SK-N-SH (cell line): ENCODE data around the gene CHAT. TPM values are rescaled to one million over a fixed set of nuclear protein-coding genes. Genes with fewer than 3 reads are reported as not detected.

Source experiments
- CTCF ChIA-PET: fragments of 300-600, 350-600 bp; formaldehyde crosslinking; extraction: SDS; loops from one replicate; lab custom pipeline; 2021; lab: Yijun Ruan, JAX
- POLR2A ChIA-PET: fragments of 350-600 bp; sonication (Branson Sonifier 250); formaldehyde crosslinking; extraction: SDS; loops from one replicate; lab custom pipeline; 2020; ENCODE audit warnings: antibody characterized with exemption, inconsistent platforms; lab: Yijun Ruan, JAX
- DNase-seq: peaks from one replicate; pipeline ENCODE4 v3.0.0; 2012
- H2AFZ ChIP-seq: fragments of 200-600 bp; sonication (generic); 2 replicates; pipeline ENCODE4 v1.8.1; 2016; ENCODE audit warnings: antibody characterized with exemption, mild to moderate bottlenecking, low read depth
- H3F3A ChIP-seq: fragments of 200-600 bp; sonication (generic); replicated peaks from 2 replicates; pipeline ENCODE3; 2016; ENCODE audit warnings: antibody characterized with exemption, mild to moderate bottlenecking; ENCODE audit not compliant: insufficient read depth
- H3K27ac ChIP-seq, 2 experiments: fragments of 200-500 bp in 1 of 2; fragments of 200-600 bp in 1 of 2; sonication (Bioruptor generic) in 1 of 2; sonication (generic), shearing (Covaris generic) in 1 of 2; 2 replicates each; pipeline versions ENCODE4 v1.5.1 to v1.6.1; 2014 to 2016; ENCODE audit warnings: low read depth in 2 of 2, inconsistent platforms in 1 of 2, low read length in 1 of 2, mild to moderate bottlenecking in 1 of 2, mixed read lengths in 1 of 2
- H3K27me3 ChIP-seq: fragments of 200-600 bp; sonication (generic), shearing (Covaris generic); 2 replicates; pipeline ENCODE4 v1.6.1; 2016; ENCODE audit warnings: mixed run types; ENCODE audit not compliant: insufficient read depth
- H3K36me3 ChIP-seq, 2 experiments: fragments of 200-500 bp in 1 of 2; fragments of 200-600 bp in 1 of 2; sonication (Bioruptor generic) in 1 of 2; sonication (generic) in 1 of 2; replicated peaks in 1 of 2; 2 replicates each; pipeline versions ENCODE3 to v1.5.1; 2014 to 2016; ENCODE audit warnings: low read length in 1 of 2, mild to moderate bottlenecking in 1 of 2; ENCODE audit not compliant: insufficient read depth in 2 of 2, control insufficient read depth in 1 of 2
- H3K4me1 ChIP-seq, 2 experiments: fragments of 200-500 bp in 1 of 2; fragments of 200-600 bp in 1 of 2; sonication (Bioruptor generic) in 1 of 2; sonication (generic), shearing (Covaris generic) in 1 of 2; 2 replicates each; pipeline versions ENCODE4 v1.5.1 to v1.6.1; 2014 to 2016; ENCODE audit warnings: low read depth in 1 of 2, low read length in 1 of 2, mixed run types in 1 of 2; ENCODE audit not compliant: insufficient read depth in 2 of 2, control insufficient read depth in 1 of 2
- H3K4me2 ChIP-seq: fragments of 200-600 bp; sonication (generic), shearing (Covaris generic); 2 replicates; pipeline ENCODE4 v1.6.1; 2017; ENCODE audit warnings: mixed run types
- H3K4me3 ChIP-seq, 2 experiments: fragments of 200-500 bp in 1 of 2; fragments of 200-600 bp in 1 of 2; sonication (Bioruptor generic) in 1 of 2; sonication (generic), shearing (Covaris generic) in 1 of 2; 2 replicates each; pipeline versions ENCODE4 v1.5.1 to v1.8.1; 2014 to 2016; ENCODE audit warnings: low read depth in 2 of 2, inconsistent platforms in 1 of 2, low read length in 1 of 2, mild to moderate bottlenecking in 1 of 2, mixed read lengths in 1 of 2, moderate library complexity in 1 of 2
- H3K79me2 ChIP-seq: fragments of 200-600 bp; sonication (generic); 2 replicates; pipeline ENCODE4 v1.8.1; 2017; ENCODE audit warnings: mild to moderate bottlenecking; ENCODE audit not compliant: insufficient read depth
- H3K9ac ChIP-seq: fragments of 200-600 bp; sonication (generic); 2 replicates; pipeline ENCODE4 v1.6.1; 2017; ENCODE audit warnings: mixed run types
- H3K9me2 ChIP-seq: fragments of 200-600 bp; sonication (generic); 2 replicates; pipeline ENCODE4 v1.6.1; 2017; ENCODE audit warnings: mixed run types
- H3K9me3 ChIP-seq: fragments of 200-600 bp; sonication (generic); 2 replicates; pipeline ENCODE4 v1.6.1; 2017; ENCODE audit warnings: mixed run types, mild to moderate bottlenecking, moderate library complexity
- H4K20me1 ChIP-seq: fragments of 200-600 bp; sonication (generic); 2 replicates; pipeline ENCODE4 v1.6.1; 2017; ENCODE audit warnings: mild to moderate bottlenecking, mixed run types; ENCODE audit not compliant: insufficient read depth
- EP300 ChIP-seq, 2 experiments: IDR thresholded peaks; 2 replicates each; pipeline versions ENCODE4 v1.4.0 to v1.6.1; 2012; ENCODE audit warnings: borderline replicate concordance in 1 of 2, low read depth in 1 of 2, low read length in 1 of 2
- FOSL2 ChIP-seq: IDR thresholded peaks from 2 replicates; pipeline ENCODE4 v1.4.0; 2012; ENCODE audit warnings: low read depth, mild to moderate bottlenecking, moderate library complexity, borderline replicate concordance
- FOXM1 ChIP-seq: IDR thresholded peaks from 2 replicates; pipeline ENCODE4 v1.4.0; 2012; ENCODE audit warnings: low read depth, mild to moderate bottlenecking
- JUND ChIP-seq: IDR thresholded peaks from 2 replicates; pipeline ENCODE4 v1.4.0; 2012
- MEF2A ChIP-seq: IDR thresholded peaks from 2 replicates; pipeline ENCODE4 v1.4.0; 2012; ENCODE audit warnings: low read depth, borderline replicate concordance
- RCOR1 ChIP-seq: fragments of 150-350 bp; IDR thresholded peaks from 2 replicates; pipeline ENCODE4 v1.6.1; 2017; ENCODE audit warnings: antibody characterized with exemption, low read length
- RFX5 ChIP-seq: IDR thresholded peaks from 2 replicates; pipeline ENCODE4 v1.6.1; 2012; ENCODE audit warnings: mild to moderate bottlenecking, improper control_type of control experiment, low read length
- RXRA ChIP-seq: IDR thresholded peaks from 2 replicates; pipeline ENCODE4 v1.4.0; 2012; ENCODE audit warnings: low read depth, mild to moderate bottlenecking, borderline replicate concordance
- SMC3 ChIP-seq: IDR thresholded peaks from 2 replicates; pipeline ENCODE4 v1.6.1; 2012; ENCODE audit warnings: low read depth, low read length, improper control_type of control experiment
- TCF12 ChIP-seq: IDR thresholded peaks from 2 replicates; pipeline ENCODE4 v1.4.0; 2012
- YY1 ChIP-seq: IDR thresholded peaks from 2 replicates; pipeline ENCODE4 v1.4.0; 2012; ENCODE audit warnings: low read depth, mild to moderate bottlenecking
- WGBS: methylation state at CpG from one replicate; pipeline ENCODE4 v1.1.6; 2017; ENCODE audit warnings: low lambda C conversion rate; 5-methylcytosine and 5-hydroxymethylcytosine counted together
- polyA plus RNA-seq, 3 experiments: library from polyadenylated mRNA; depleted of rRNA; stranded (reverse); fragments of >200 nt; gene quantifications; 2 replicates each; pipeline ENCODE4 v1.2.3, GENCODE V29; 2012
- TF ChIP-seq, protein P1 (sequence below): IDR thresholded peaks from 2 replicates; pipeline ENCODE4; 2012
- TF ChIP-seq, protein P2 (sequence below): fragments of 150-350 bp; IDR thresholded peaks from 2 replicates; pipeline ENCODE4 v1.6.1; 2016; ENCODE audit warnings: mild to moderate bottlenecking, low read depth, low read length
- TF ChIP-seq, protein P3 (sequence below): IDR thresholded peaks from 2 replicates; pipeline ENCODE4 v1.4.0; 2012; ENCODE audit warnings: low read depth, borderline replicate concordance
- TF ChIP-seq, protein P4 (sequence below): fragments of 150-350 bp; IDR thresholded peaks from 2 replicates; pipeline ENCODE4 v1.6.1; 2017; ENCODE audit warnings: antibody characterized with exemption, low read length, low read depth, borderline replicate concordance

CHAT gene
- polyA plus RNA-seq, 1 of the 3 experiments (the other 2 are of a cell fraction), result not detected

DNA sequence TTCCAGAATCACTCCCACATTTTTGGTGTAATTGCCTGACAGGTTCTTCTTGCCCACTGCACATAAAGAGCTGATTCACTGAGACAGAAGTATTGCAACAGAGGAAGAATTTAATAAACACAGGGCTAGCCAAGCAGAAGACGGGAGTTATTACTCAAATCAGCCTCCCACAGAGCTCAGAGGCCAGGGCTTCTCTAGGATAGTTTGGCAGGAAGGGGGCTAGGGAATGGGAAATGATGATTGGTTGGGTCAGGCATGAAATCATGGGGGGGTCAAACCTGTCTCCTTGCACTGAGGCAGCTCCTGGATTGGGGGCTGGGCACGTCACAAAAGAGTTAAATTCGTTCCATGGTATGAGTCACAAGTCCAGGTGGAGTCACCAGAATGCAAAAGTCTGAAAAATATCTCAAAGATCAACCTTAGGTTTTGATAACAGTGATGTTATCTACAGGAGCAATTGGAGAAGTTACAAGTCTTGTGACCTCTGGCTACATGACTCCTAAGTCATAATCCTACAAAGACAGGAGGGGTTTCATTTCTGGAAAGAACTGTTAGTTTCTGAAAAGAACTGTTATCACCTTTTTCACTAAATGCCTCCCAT lies 44.7 kb upstream of the CHAT start:
- Histone ChIP-seq H3K9ac (no peak overlapping the region), H3K9me2 (no peaks in the 10 kb centered on the region), H3K9me3 (no peaks in the 10 kb centered on the region), H3F3A (no peaks in the 10 kb centered on the region), H3K4me1 (peaks cover 0 to 5% of the 10 kb centered on the region in 2 experiments; a peak in 2 of 4 replicates), H4K20me1 (no peaks in the 10 kb centered on the region), H3K4me3 (no peak overlapping the region), H3K27me3 (no peaks in the 10 kb centered on the region), H3K79me2 (no peaks in the 10 kb centered on the region), H2AFZ (no peak overlapping the region), H3K4me2 (no peak overlapping the region), H3K36me3 (no peaks in the 10 kb centered on the region), H3K27ac (no peak overlapping the region)
- TF ChIP-seq EP300 (IDR thresholded peaks at IDR 0.05; ENCODE audit: borderline replicate concordance in 1 of 2, low read depth in 1 of 2, low read length in 1 of 2) (no peak), RFX5 (no peak), YY1 (no peak), SMC3 (no peak), RXRA (no peak), RCOR1 (no peak), FOXM1 (no peak), FOSL2 (no peak), MEF2A (no peak)
- TF ChIP-seq, protein P1, sequence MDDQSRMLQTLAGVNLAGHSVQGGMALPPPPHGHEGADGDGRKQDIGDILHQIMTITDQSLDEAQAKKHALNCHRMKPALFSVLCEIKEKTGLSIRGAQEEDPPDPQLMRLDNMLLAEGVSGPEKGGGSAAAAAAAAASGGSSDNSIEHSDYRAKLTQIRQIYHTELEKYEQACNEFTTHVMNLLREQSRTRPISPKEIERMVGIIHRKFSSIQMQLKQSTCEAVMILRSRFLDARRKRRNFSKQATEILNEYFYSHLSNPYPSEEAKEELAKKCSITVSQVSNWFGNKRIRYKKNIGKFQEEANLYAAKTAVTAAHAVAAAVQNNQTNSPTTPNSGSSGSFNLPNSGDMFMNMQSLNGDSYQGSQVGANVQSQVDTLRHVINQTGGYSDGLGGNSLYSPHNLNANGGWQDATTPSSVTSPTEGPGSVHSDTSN, result no peak
- TF ChIP-seq, protein P2, sequence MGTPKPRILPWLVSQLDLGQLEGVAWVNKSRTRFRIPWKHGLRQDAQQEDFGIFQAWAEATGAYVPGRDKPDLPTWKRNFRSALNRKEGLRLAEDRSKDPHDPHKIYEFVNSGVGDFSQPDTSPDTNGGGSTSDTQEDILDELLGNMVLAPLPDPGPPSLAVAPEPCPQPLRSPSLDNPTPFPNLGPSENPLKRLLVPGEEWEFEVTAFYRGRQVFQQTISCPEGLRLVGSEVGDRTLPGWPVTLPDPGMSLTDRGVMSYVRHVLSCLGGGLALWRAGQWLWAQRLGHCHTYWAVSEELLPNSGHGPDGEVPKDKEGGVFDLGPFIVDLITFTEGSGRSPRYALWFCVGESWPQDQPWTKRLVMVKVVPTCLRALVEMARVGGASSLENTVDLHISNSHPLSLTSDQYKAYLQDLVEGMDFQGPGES, result no peak
- TF ChIP-seq, protein P3, sequence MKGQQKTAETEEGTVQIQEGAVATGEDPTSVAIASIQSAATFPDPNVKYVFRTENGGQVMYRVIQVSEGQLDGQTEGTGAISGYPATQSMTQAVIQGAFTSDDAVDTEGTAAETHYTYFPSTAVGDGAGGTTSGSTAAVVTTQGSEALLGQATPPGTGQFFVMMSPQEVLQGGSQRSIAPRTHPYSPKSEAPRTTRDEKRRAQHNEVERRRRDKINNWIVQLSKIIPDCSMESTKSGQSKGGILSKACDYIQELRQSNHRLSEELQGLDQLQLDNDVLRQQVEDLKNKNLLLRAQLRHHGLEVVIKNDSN, result no peak
- TF ChIP-seq, protein P4, sequence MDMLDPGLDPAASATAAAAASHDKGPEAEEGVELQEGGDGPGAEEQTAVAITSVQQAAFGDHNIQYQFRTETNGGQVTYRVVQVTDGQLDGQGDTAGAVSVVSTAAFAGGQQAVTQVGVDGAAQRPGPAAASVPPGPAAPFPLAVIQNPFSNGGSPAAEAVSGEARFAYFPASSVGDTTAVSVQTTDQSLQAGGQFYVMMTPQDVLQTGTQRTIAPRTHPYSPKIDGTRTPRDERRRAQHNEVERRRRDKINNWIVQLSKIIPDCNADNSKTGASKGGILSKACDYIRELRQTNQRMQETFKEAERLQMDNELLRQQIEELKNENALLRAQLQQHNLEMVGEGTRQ, result no peak
- DNase-seq, result no peak
- ChIA-PET CTCF (interaction anchor here (0.7 to 1.8 kb wide), 4 partner anchors 24 to 856 kb away, joined by 3 to 5 read pairs (median 3); no protein-coding TSS in a partner anchor), POLR2A (no interaction called here)
- 35% methylated on average over 3 of the region's 3 CpGs for WGBS

DNA sequence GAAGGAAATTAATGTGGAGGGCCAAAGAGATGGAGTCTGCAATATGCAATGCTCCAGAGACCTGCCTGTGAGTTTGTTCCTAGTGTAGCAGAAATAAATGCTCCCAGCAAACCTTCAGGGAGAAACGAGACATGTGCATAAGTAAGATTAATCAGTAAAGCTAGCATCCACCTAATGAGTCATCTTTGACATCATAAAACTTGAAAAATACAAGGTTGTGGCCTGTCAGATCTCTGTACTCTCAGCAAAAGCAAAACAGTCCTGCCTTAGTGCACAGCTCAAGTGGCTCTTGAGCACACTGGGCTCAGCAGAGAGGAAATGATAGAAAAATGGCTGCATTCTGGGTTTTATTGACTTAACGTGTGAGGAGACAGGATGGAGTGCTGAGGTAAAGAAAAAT lies 42.4 kb upstream of the CHAT start:
- POLR2A ChIA-PET, result no interaction called here

More for the DNA sequence above, 42.4 kb upstream of the CHAT start:
- DNase-seq, result no peak
- Histone ChIP-seq H3K4me2 (no peak overlapping the region), H2AFZ (no peak overlapping the region), H3K79me2 (no peaks in the 10 kb centered on the region), H3K27me3 (no peaks in the 10 kb centered on the region), H4K20me1 (no peaks in the 10 kb centered on the region), H3K9me2 (no peaks in the 10 kb centered on the region), H3K9ac (no peak overlapping the region), H3K9me3 (no peaks in the 10 kb centered on the region), H3F3A (no peaks in the 10 kb centered on the region), H3K4me1 (peaks cover 0 to 5% of the 10 kb centered on the region in 2 experiments; a peak in 1 of 4 replicates), H3K36me3 (no peaks in the 10 kb centered on the region), H3K4me3 (no peak overlapping the region), H3K27ac (no peak overlapping the region)
- TF ChIP-seq, protein P4, result no peak
- TF ChIP-seq, protein P1, result peak; percentile 44; the same call in 1 of the 2 replicates
- TF ChIP-seq JUND, result peak; percentile 33; the same call in 1 of the 2 replicates
- peak; percentile 41; the same call in 1 of the 2 replicates for TF ChIP-seq TCF12
- WGBS, result 30% methylated on average over 2 of the region's 2 CpGs
- CTCF ChIA-PET, result interaction anchor here (1.2 kb wide), 1 partner anchor 22 kb away, joined by 5 read pairs; no protein-coding TSS in a partner anchor
